Type B pancreatic cell (in vitro differentiated cells): ENCODE results near the gene PKP2. TPM values are rescaled to one million over a fixed set of nuclear protein-coding genes. Genes with fewer than 3 reads are reported as not detected.
A peak's percentile ranks its signal among the peaks of the same experiment; 100 is the strongest.

ENCODE experiments used
- DNase-seq: peaks from one replicate; pipeline ENCODE4 v3.0.0; 2021; ENCODE audit warnings: mixed read lengths; ENCODE audit not compliant: unreplicated experiment; ENCODE audit errors: extremely low spot score
- H3K27ac Mint-ChIP-seq: 2 replicates; pipeline ENCODE4 v1.8.0; 2021; ENCODE audit warnings: mild to moderate bottlenecking, mixed read lengths
- H3K27me3 Mint-ChIP-seq: 2 replicates; pipeline ENCODE4 v1.8.0; 2021; ENCODE audit warnings: mixed read lengths
- H3K36me3 Mint-ChIP-seq: 2 replicates; pipeline ENCODE4 v1.8.0; 2021; ENCODE audit warnings: mixed read lengths
- H3K4me1 Mint-ChIP-seq: one replicate; pipeline ENCODE4 v1.8.0; 2021; ENCODE audit warnings: mixed read lengths; ENCODE audit not compliant: unreplicated experiment
- H3K4me3 Mint-ChIP-seq: 2 replicates; pipeline ENCODE4 v1.8.0; 2021; ENCODE audit warnings: mild to moderate bottlenecking, mixed read lengths
- H3K9me3 Mint-ChIP-seq: 2 replicates; pipeline ENCODE4 v1.8.0; 2021; ENCODE audit warnings: mixed read lengths
- CTCF ChIP-seq: fragments of 200-600 bp; sonication (generic); conservative IDR thresholded peaks from 2 replicates; pipeline ENCODE4 v1.5.0; 2021; ENCODE audit warnings: antibody characterized with exemption, mild to moderate bottlenecking
- total RNA-seq: library from RNA; stranded (reverse); gene quantifications from 2 replicates; pipeline ENCODE4 v1.2.1, GENCODE V29; 2021; ENCODE audit warnings: low replicate concordance

Gene PKP2
- total RNA-seq, 1 donor from 2014 or later = 29.5 TPM

DNA sequence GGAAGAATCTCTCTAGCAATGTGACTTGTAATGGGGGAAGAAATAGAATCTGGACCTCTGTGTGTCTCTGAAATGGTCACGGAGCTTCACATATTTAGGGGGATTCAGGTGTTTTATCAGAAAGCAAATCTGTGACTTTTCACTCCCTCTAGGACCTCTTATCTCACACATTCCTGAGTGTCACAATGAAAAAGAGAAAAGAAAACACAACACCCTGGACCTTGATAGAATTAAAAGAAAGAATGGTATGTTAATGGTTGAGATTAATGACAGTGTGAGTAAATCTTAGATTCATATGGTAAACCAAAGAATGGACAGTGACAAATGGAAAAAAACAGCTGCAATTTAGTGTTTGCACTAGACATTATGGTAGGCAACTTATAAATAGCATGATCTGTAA, 68.5 kb downstream of the PKP2 start:
- H3K4me1 Mint-ChIP-seq = peaks cover 9% of the 10 kb centered on the region
- DNase-seq = no peak

DNA sequence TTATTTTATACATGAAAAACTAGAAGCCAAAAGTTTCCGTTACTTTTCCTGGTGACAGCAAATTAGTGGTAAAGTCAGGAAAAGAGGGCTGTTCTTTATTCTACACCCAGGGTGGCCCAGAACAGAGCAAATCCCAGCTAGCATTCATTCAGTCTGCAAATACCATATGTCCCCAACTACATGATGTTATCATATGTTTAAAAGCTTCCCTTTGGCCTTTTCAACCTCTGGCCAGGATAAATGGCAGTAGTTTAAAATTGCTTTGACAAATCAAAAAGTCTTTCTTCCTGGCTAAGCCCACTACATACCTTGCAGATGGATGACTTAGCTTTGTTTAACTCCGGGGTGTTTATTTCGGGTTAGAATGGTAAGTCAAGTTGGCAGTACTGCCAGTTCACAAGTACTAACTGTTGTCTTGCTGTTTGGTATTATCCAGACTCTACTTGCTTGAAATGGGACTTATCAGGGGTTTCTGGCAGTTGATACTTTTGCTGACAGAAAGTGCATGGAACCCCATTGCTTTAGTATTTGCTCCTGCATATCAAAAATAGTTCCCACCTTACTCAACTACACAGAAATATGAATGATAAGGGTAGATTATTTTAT, 69.7 kb downstream of the PKP2 start:
- no peaks in the 10 kb centered on the region for H3K9me3 Mint-ChIP-seq
- no peaks in the 10 kb centered on the region for H3K27me3 Mint-ChIP-seq
- H3K27ac Mint-ChIP-seq = no peak overlapping the region
- H3K4me1 Mint-ChIP-seq = peaks cover 9% of the 10 kb centered on the region
- H3K4me3 Mint-ChIP-seq = no peak overlapping the region
- peaks cover 27% of the 10 kb centered on the region for H3K36me3 Mint-ChIP-seq
- no peak for DNase-seq
- TF ChIP-seq CTCF = no peak

More for the DNA sequence above, 68.5 kb downstream of the PKP2 start:
- TF ChIP-seq CTCF = no peak
- Mint-ChIP-seq H3K36me3 (peaks cover 18% of the 10 kb centered on the region), H3K4me3 (peak overlapping the region; percentile 1), H3K27ac (peak overlapping the region; percentile 6), H3K27me3 (no peaks in the 10 kb centered on the region), H3K9me3 (no peaks in the 10 kb centered on the region)

GRCh38 chr12:32824596-32824995, 72.0 kb downstream of the PKP2 start:
- DNase-seq = no peak
- Mint-ChIP-seq H3K27me3 (no peaks in the 10 kb centered on the region), H3K9me3 (peaks cover 3% of the 10 kb centered on the region), H3K27ac (no peak overlapping the region), H3K36me3 (peaks cover 36% of the 10 kb centered on the region), H3K4me3 (no peak overlapping the region), H3K4me1 (peaks cover 9% of the 10 kb centered on the region)
- TF ChIP-seq CTCF = no peak

DNA sequence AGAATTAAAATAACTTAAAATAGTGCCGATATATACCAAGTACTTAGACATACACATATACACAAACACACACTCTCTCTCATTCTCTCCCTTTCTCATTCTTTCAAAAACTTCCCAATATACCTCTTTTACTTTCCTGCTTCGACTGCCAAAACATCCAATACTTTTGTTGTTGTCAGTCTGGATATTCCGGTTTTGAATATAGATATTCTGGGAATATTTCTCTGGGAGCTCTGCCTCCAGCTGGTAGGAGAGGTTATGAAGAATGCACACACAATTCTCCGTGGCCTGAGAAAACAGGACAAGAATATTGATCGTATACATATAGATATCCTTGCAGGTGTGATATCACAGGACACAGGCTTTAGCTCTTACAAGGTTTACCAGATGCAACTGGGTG, 74.2 kb downstream of the PKP2 start:
- H3K36me3 Mint-ChIP-seq = peaks cover 30% of the 10 kb centered on the region
- no peak for TF ChIP-seq CTCF

GRCh38 chr12:32821710-32822109, 74.9 kb downstream of the PKP2 start:
- H3K36me3 Mint-ChIP-seq = peaks cover 36% of the 10 kb centered on the region
- no peak overlapping the region for H3K4me3 Mint-ChIP-seq
- peaks cover 3% of the 10 kb centered on the region for H3K9me3 Mint-ChIP-seq
- H3K4me1 Mint-ChIP-seq = no peaks in the 10 kb centered on the region
- peak overlapping the region; percentile 68 for H3K27ac Mint-ChIP-seq
- TF ChIP-seq CTCF = no peak
- H3K27me3 Mint-ChIP-seq = no peaks in the 10 kb centered on the region
- DNase-seq = no peak

More for the DNA sequence above, 74.2 kb downstream of the PKP2 start:
- no peaks in the 10 kb centered on the region for H3K4me1 Mint-ChIP-seq
- no peak overlapping the region for H3K4me3 Mint-ChIP-seq
- peak overlapping the region; percentile 7 for H3K27ac Mint-ChIP-seq
- no peak for DNase-seq
- peaks cover 3% of the 10 kb centered on the region for H3K9me3 Mint-ChIP-seq
- no peaks in the 10 kb centered on the region for H3K27me3 Mint-ChIP-seq
